ENCODE measurements around the gene TRIAP1.

Gene TRIAP1

GRCh38 chr12:120417917-120418580 lies 28.1 kb downstream of the TRIAP1 start:
- DNase-seq (ENCODE audit: extremely low read depth, insufficient read length), result no peak
- H3K4me3 ChIP-seq (replicated peaks; ENCODE audit: low read depth, low read length), result no peak overlapping the region
- no peak for TF ChIP-seq CTCF (IDR thresholded peaks at IDR 0.05; ENCODE audit: insufficient read depth, low read length, poor library complexity, severe bottlenecking)
- H3K36me3 ChIP-seq (ENCODE audit: control insufficient read depth, insufficient read depth, low read length), result no peaks in the 10 kb centered on the region
- H3K27me3 ChIP-seq (replicated peaks; ENCODE audit: control insufficient read depth, insufficient read depth, low read length), result no peaks in the 10 kb centered on the region

DNA sequence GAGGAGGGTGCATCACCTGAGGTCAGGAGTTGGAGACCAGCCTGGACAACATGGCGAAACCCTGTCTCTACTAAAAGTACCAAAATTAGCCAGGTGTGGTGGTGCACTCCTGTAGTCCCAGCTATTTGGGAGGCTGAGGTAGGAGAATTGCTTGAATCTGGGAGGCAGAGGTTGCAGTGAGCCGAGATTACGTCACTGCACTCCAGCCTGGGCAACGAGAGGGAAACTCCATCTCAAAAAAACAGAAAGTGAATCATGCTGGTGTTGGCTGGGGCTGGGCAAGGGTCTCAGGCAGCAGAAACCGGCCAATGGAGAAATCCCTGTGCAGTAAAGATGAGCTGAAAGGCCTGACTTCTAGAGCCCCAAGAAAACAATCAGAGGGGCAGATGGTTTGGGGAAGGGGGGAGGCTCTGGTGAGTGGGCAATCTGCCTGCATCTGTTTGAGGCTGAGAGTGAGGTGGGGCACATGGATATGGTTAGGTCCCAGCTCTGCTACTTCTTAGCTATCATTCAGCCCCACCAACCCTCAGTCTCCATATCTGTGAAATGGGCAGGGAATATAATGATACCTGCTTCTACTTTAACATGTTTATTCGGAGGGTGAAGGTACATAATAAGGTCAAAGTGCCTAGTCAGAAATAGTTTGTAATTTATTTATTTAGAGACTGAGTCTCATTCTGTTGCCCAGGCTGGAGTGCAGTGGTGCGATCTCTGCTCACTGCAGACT lies 29.5 kb downstream of the TRIAP1 start:
- no peaks in the 10 kb centered on the region for H3K36me3 ChIP-seq (ENCODE audit: control insufficient read depth, insufficient read depth, low read length)
- H3K4me3 ChIP-seq (replicated peaks; ENCODE audit: low read depth, low read length), result no peak overlapping the region
- DNase-seq (ENCODE audit: extremely low read depth, insufficient read length), result no peak
- no peaks in the 10 kb centered on the region for H3K27me3 ChIP-seq (replicated peaks; ENCODE audit: control insufficient read depth, insufficient read depth, low read length)
- no peak for TF ChIP-seq CTCF (IDR thresholded peaks at IDR 0.05; ENCODE audit: insufficient read depth, low read length, poor library complexity, severe bottlenecking)

- H3K36me3 ChIP-seq (ENCODE audit: control insufficient read depth, insufficient read depth, low read length), result no peaks in the 10 kb centered on the region
- no peak for DNase-seq (ENCODE audit: extremely low read depth, insufficient read length)
- TF ChIP-seq CTCF (IDR thresholded peaks at IDR 0.05; ENCODE audit: insufficient read depth, low read length, poor library complexity, severe bottlenecking), result no peak
- H3K27me3 ChIP-seq (replicated peaks; ENCODE audit: control insufficient read depth, insufficient read depth, low read length), result no peaks in the 10 kb centered on the region
- H3K4me3 ChIP-seq (replicated peaks; ENCODE audit: low read depth, low read length), result no peak overlapping the region
Measured at GRCh38 chr12:120413901-120414695, 32.1 kb downstream of the TRIAP1 start.

DNA sequence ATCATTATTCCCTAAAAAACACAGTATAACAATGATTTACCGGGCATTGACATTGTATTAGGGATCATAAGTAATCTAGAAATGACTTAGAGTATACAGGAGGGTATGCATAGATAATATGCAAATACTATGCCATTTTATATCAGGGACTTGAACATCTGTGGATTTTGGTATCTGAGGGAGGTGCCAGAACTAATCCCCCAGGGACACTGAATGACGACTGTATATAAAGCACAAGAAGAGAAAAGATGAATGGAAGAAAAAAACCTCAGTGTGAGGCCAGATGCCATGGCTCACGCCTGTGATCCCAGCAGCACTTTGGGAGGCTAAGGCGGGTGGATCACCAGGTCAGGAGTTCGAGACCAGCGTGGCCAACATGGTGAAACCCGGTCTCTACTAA lies 33.8 kb downstream of the TRIAP1 start:
- Histone ChIP-seq H3K36me3 (ENCODE audit: control insufficient read depth, insufficient read depth, low read length) (no peaks in the 10 kb centered on the region), H3K4me3 (replicated peaks; ENCODE audit: low read depth, low read length) (no peak overlapping the region), H3K27me3 (replicated peaks; ENCODE audit: control insufficient read depth, insufficient read depth, low read length) (no peaks in the 10 kb centered on the region)
- TF ChIP-seq CTCF (IDR thresholded peaks at IDR 0.05; ENCODE audit: insufficient read depth, low read length, poor library complexity, severe bottlenecking), result no peak
- no peak for DNase-seq (ENCODE audit: extremely low read depth, insufficient read length)

- no peaks in the 10 kb centered on the region for H3K36me3 ChIP-seq (ENCODE audit: control insufficient read depth, insufficient read depth, low read length)
- DNase-seq (ENCODE audit: extremely low read depth, insufficient read length), result no peak
- TF ChIP-seq CTCF (IDR thresholded peaks at IDR 0.05; ENCODE audit: insufficient read depth, low read length, poor library complexity, severe bottlenecking), result no peak
- H3K4me3 ChIP-seq (replicated peaks; ENCODE audit: low read depth, low read length), result no peak overlapping the region
- H3K27me3 ChIP-seq (replicated peaks; ENCODE audit: control insufficient read depth, insufficient read depth, low read length), result no peaks in the 10 kb centered on the region
Measured at GRCh38 chr12:120408771-120409170, 37.4 kb downstream of the TRIAP1 start.

All from GM06990 (cell line).